8988T (cell line): ENCODE data around the gene AP3D1.
"Not testable (repeated sequence)": the region's sequence is repeated elsewhere in the genome, so short reads cannot be mapped to it uniquely, and the experiment has no call there.

Experiments used
- DNase-seq: peaks from one replicate; pipeline ENCODE4 v3.0.0; 2011

AP3D1 gene

GRCh38 chr19:2149980-2150793, 1.2 kb downstream of the AP3D1 start:
- DNase-seq, result peak; percentile 28

- DNase-seq, result peak; percentile 4
Measured at GRCh38 chr19:2148482-2149135, 2.8 kb downstream of the AP3D1 start.

GRCh38 chr19:2145831-2146241, 5.5 kb downstream of the AP3D1 start:
- DNase-seq, result peak; percentile 3

GRCh38 chr19:2144190-2144589, 7.2 kb downstream of the AP3D1 start:
- no peak for DNase-seq

GRCh38 chr19:2142173-2142829, 9.1 kb downstream of the AP3D1 start:
- DNase-seq, result no peak

- DNase-seq, result no peak
Measured at GRCh38 chr19:2140138-2140569, 11.2 kb downstream of the AP3D1 start.

GRCh38 chr19:2139385-2140137, 11.8 kb downstream of the AP3D1 start:
- DNase-seq, result no peak

GRCh38 chr19:2138061-2138728, 13.2 kb downstream of the AP3D1 start:
- no peak for DNase-seq

GRCh38 chr19:2136796-2137195, 14.6 kb downstream of the AP3D1 start:
- DNase-seq, result no peak

GRCh38 chr19:2135474-2136402, 15.6 kb downstream of the AP3D1 start:
- DNase-seq, result no peak

GRCh38 chr19:2132731-2133490, 18.5 kb downstream of the AP3D1 start:
- DNase-seq, result no peak

GRCh38 chr19:2132191-2132590, 19.2 kb downstream of the AP3D1 start:
- no peak for DNase-seq

- not testable (repeated sequence) for DNase-seq
Measured at GRCh38 chr19:2131012-2131975, 20.1 kb downstream of the AP3D1 start.

- no peak for DNase-seq
Measured at GRCh38 chr19:2129892-2130770, 21.2 kb downstream of the AP3D1 start.

- DNase-seq, result no peak
Measured at GRCh38 chr19:2129486-2129885, 21.9 kb downstream of the AP3D1 start.

- no peak for DNase-seq
Measured at GRCh38 chr19:2129022-2129421, 22.3 kb downstream of the AP3D1 start.

- not testable (repeated sequence) for DNase-seq
Measured at GRCh38 chr19:2128252-2128651, 23.1 kb downstream of the AP3D1 start.

- no peak for DNase-seq
Measured at GRCh38 chr19:2127758-2128157, 23.6 kb downstream of the AP3D1 start.
